ENCODE data around the gene EML4. TPM values are rescaled to one million over a fixed set of nuclear protein-coding genes. Genes with fewer than 3 reads are reported as not detected.
A peak's percentile ranks its signal among the peaks of the same experiment; 100 is the strongest.
"Not testable (repeated sequence)": the region's sequence is repeated elsewhere in the genome, so short reads cannot be mapped to it uniquely, and the experiment has no call there.

The EML4 gene
- total RNA-seq, 4 donors from 2014 or later, result 27.4 to 96.8 (median 58.0) TPM

DNA sequence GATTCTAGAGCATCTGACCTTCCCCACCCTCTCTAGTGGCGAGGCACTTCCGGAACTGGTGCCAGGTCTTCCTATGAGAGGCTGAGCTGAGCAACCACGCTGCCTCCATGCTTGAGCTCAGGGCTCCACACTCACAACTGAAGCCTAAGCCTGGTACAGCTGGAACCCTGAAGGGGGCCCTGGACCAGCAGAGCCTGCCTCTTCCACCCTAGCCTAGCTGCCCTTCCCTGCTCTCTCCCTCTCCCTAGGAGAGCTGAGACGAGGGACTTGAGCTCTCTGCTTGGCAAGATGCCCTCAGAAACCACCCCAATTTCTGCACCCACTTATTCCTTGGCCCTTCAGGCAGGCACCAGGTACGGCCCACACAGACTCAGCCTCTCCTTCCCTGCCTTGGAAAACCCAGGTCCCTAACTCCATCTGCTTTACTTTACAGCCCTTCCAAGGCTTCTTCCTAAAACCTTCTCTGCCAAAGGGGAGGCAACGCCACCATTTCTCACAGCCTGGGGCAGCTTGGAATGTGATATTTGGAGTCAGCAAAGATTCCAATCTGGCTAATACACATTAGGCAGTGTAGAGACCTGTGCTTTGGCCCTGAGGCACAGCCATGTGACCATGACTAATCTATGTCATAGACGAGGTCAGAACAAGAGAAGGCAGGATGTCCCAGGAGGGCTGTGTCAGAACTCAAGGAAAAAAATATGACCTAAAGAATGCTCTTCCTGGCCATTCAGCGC, 173.1 kb downstream of the EML4 start:
- TF ChIP-seq, protein P1, sequence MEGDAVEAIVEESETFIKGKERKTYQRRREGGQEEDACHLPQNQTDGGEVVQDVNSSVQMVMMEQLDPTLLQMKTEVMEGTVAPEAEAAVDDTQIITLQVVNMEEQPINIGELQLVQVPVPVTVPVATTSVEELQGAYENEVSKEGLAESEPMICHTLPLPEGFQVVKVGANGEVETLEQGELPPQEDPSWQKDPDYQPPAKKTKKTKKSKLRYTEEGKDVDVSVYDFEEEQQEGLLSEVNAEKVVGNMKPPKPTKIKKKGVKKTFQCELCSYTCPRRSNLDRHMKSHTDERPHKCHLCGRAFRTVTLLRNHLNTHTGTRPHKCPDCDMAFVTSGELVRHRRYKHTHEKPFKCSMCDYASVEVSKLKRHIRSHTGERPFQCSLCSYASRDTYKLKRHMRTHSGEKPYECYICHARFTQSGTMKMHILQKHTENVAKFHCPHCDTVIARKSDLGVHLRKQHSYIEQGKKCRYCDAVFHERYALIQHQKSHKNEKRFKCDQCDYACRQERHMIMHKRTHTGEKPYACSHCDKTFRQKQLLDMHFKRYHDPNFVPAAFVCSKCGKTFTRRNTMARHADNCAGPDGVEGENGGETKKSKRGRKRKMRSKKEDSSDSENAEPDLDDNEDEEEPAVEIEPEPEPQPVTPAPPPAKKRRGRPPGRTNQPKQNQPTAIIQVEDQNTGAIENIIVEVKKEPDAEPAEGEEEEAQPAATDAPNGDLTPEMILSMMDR (IDR thresholded peaks at IDR 0.05), result no peak
- no peak for TF ChIP-seq POLR2A (IDR thresholded peaks at IDR 0.05)
- no peaks in the 10 kb centered on the region for H3K27me3 ChIP-seq
- no peaks in the 10 kb centered on the region for H3K36me3 ChIP-seq
- peak; percentile 43 to 54 for DNase-seq
- H3K4me3 ChIP-seq, result no peak overlapping the region
- H3K4me1 ChIP-seq, result peaks cover 3 to 12% of the 10 kb centered on the region in 2 donors
- intact Hi-C loops (cut with DNase I; ENCODE audit: low total_unique reads), result no loop called here
- peak overlapping the region; percentile 56 to 60 for H3K27ac ChIP-seq
- no peaks in the 10 kb centered on the region for H3K9me3 ChIP-seq

DNA sequence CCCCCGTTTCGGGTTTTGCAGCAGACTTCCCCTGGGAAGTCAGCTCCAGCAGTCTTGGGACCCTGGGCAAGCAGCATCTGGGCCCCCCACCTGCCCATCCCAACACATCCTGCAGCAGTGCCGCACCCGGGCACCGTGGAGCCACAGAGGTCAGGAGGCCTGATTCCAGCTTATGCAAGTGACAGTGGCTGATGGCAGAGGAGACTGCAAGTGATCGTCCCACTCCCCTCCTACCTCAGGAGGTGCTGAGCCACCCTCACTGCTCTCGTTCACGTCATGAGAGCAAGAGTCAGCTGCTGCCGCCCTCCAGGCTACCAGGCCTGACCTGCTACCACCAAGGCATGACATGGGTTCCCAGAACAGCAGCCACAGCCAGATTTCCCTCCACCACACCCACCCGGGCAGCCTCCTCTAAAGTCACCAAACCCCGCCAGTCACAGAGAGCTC, 173.7 kb downstream of the EML4 start:
- peak overlapping the region; percentile 46 to 60 for H3K27ac ChIP-seq

DNA sequence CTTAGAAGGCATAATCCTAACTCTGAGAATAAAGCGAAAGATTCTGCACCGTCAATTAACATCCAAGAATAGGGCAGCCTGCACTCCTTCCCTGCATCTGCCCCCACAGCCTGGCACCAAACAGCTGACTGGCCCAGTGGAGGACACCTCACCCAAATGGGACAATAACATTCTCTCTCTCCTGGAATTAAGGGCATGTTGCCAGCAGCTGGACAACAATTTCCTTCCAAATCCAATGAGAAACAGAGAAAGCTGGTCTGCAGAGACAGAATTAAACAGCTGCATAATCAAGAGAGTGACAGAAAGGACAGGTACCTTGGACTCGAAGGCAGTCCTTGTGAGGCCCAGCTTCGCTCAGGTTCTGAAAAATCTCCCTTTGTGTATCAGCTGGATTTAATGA, 176.8 kb downstream of the EML4 start:
- Histone ChIP-seq H3K4me1 (peaks cover 3 to 8% of the 10 kb centered on the region in 2 donors), H3K36me3 (no peaks in the 10 kb centered on the region), H3K4me3 (no peak overlapping the region), H3K27ac (no peak overlapping the region), H3K27me3 (no peaks in the 10 kb centered on the region), H3K9me3 (no peaks in the 10 kb centered on the region)
- intact Hi-C loops (cut with DNase I; ENCODE audit: low total_unique reads), result no loop called here
- DNase-seq, result no peak
- TF ChIP-seq, protein P1 (IDR thresholded peaks at IDR 0.05), result no peak
- no peak for TF ChIP-seq POLR2A (IDR thresholded peaks at IDR 0.05)

More for the DNA sequence above, 173.7 kb downstream of the EML4 start:
- Histone ChIP-seq H3K27me3 (no peaks in the 10 kb centered on the region), H3K36me3 (no peaks in the 10 kb centered on the region), H3K4me3 (no peak overlapping the region), H3K9me3 (no peaks in the 10 kb centered on the region), H3K4me1 (peaks cover 3 to 12% of the 10 kb centered on the region in 2 donors)
- TF ChIP-seq, protein P1 (IDR thresholded peaks at IDR 0.05), result no peak
- TF ChIP-seq POLR2A (IDR thresholded peaks at IDR 0.05), result no peak
- no peak for DNase-seq
- intact Hi-C loops (cut with DNase I; ENCODE audit: low total_unique reads), result no loop called here

DNA sequence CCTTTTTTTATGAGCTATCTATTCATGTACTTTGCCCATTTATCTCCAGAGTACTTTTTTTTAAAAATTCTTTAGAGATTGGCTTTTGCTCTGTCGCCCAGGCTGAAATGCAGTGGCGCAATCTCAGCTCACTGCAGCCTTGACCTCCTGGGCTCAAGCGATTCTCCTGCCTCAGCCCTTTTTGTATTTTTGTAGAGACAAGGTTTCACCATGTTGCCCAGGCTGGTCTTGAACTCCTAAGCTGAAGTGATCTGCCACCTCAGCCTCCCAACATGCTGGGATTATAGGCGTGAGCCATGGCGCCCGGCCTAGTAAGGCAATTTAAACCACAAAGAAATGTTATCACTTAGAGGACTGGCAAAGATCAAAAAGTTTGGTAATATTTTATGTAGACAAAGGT, 177.7 kb downstream of the EML4 start:
- H3K9me3 ChIP-seq; H3K36me3 ChIP-seq; H3K27ac ChIP-seq; H3K4me3 ChIP-seq; intact Hi-C loops (cut with DNase I; ENCODE audit: low total_unique reads); H3K27me3 ChIP-seq; H3K4me1 ChIP-seq; DNase-seq: not testable (repeated sequence)

DNA sequence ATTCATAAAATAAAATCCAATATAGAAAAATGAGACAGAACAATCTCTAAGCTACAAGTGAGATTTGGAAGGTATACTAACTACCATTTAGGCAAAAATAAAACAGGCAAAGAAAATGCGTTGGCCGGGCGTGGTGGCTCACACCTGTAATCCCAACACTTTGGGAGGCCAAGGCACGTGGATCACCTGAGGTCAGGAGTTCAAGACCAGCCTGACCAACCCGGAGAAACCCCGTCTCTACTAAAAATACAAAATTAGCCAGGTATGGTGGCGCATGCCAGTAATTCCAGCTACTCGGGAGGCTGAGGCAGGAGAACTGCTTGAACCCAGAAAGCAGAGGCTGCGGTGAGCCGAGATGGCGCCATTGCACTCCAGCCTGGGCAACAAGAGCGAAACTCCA, 178.4 kb downstream of the EML4 start:
- H3K36me3 ChIP-seq; intact Hi-C loops (cut with DNase I; ENCODE audit: low total_unique reads); DNase-seq: not testable (repeated sequence)

DNA sequence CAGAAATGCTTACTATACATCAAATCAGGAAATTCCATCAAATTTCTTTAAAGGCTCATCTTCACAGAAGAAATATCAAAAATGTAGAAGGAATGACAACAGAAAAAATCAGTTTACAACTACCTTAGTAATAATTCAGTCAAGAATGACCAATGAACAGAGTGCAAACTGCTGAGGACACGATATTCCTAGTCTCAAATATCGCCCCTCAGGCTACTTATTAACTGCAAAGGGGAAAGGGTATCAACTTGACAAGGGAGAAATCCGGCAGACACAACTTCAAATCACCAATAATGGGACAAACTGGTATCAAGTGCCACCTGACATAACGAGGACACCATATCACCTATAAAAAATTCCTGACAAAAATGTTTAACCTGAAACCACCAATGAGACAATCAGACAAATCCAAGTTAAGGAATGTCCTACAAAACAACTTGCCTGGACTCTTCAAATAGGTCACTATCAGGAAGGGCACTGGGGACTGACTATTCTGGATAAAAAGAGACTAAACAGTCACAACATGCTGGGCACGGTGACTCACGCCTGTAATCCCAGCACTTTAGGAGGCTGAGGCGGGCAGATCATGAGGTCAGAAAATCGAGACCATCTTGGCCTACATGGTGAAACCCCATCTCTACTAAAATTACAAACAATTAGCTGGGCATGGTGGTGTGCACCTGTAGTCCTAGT, 179.1 kb downstream of the EML4 start:
- no peak for DNase-seq
- no peaks in the 10 kb centered on the region for H3K9me3 ChIP-seq
- no peaks in the 10 kb centered on the region for H3K36me3 ChIP-seq
- H3K27me3 ChIP-seq, result no peaks in the 10 kb centered on the region
- intact Hi-C loops (cut with DNase I; ENCODE audit: low total_unique reads), result no loop called here
- no peaks in the 10 kb centered on the region for H3K4me1 ChIP-seq
- TF ChIP-seq, protein P1 (IDR thresholded peaks at IDR 0.05), result no peak
- TF ChIP-seq POLR2A (IDR thresholded peaks at IDR 0.05), result no peak
- no peak overlapping the region for H3K27ac ChIP-seq
- no peak overlapping the region for H3K4me3 ChIP-seq

More for the DNA sequence above, 178.4 kb downstream of the EML4 start:
- not testable (repeated sequence) for H3K9me3 ChIP-seq, H3K27ac ChIP-seq, H3K27me3 ChIP-seq, H3K4me1 ChIP-seq, H3K4me3 ChIP-seq
